Loucy (cell line): ENCODE measurements around the gene DTX3.

ENCODE experiments used
- H2AFZ ChIP-seq: fragments of 200-600 bp; sonication (generic); 2 replicates; pipeline ENCODE4 v1.6.0; 2016; ENCODE audit warnings: antibody characterized with exemption, mild to moderate bottlenecking, low read length, moderate library complexity
- H3F3A ChIP-seq: fragments of 200-600 bp; 2 replicates; pipeline ENCODE4 v1.6.0; 2016; ENCODE audit warnings: antibody characterized with exemption, low read depth, mild to moderate bottlenecking
- H3K27me3 ChIP-seq: fragments of 200-600 bp; sonication (generic); 2 replicates; pipeline ENCODE4 v1.6.1; 2014; ENCODE audit warnings: low read length, mild to moderate bottlenecking; ENCODE audit not compliant: insufficient read depth, poor library complexity, severe bottlenecking
- H3K36me3 ChIP-seq: fragments of 200-600 bp; sonication (generic); 2 replicates; pipeline ENCODE4 v1.6.1; 2016; ENCODE audit warnings: low read length; ENCODE audit not compliant: insufficient read depth
- H3K4me1 ChIP-seq: fragments of 200-600 bp; sonication (generic); 2 replicates; pipeline ENCODE4 v1.5.1; 2014; ENCODE audit warnings: low read length, mild to moderate bottlenecking; ENCODE audit not compliant: insufficient read depth, poor library complexity, severe bottlenecking
- H3K4me2 ChIP-seq: fragments of 200-600 bp; sonication (generic); 2 replicates; pipeline ENCODE4 v1.6.0; 2014; ENCODE audit warnings: antibody characterized with exemption, low read length, low read depth, mild to moderate bottlenecking; ENCODE audit not compliant: poor library complexity, severe bottlenecking
- H3K4me3 ChIP-seq: fragments of 200-600 bp; sonication (generic); 2 replicates; pipeline ENCODE4 v1.5.1; 2014; ENCODE audit warnings: low read length, mild to moderate bottlenecking, mixed read lengths; ENCODE audit not compliant: poor library complexity, severe bottlenecking
- H3K79me2 ChIP-seq: fragments of 200-600 bp; sonication (generic); 2 replicates; pipeline ENCODE4 v1.6.1; 2014; ENCODE audit warnings: low read length; ENCODE audit not compliant: insufficient read depth
- H3K9ac ChIP-seq: fragments of 200-600 bp; sonication (generic); 2 replicates; pipeline ENCODE4 v1.6.0; 2014; ENCODE audit warnings: mild to moderate bottlenecking, low read depth, low read length, moderate library complexity; ENCODE audit not compliant: poor library complexity, severe bottlenecking
- H3K9me2 ChIP-seq: fragments of 200-600 bp; sonication (generic); replicated peaks from 2 replicates; pipeline ENCODE4 v1.6.1; 2016; ENCODE audit warnings: low read depth, low read length, mixed read lengths
- H3K9me3 ChIP-seq: fragments of 200-600 bp; sonication (generic); 2 replicates; pipeline ENCODE4 v1.6.1; 2014; ENCODE audit warnings: mild to moderate bottlenecking, antibody characterized with exemption, low read length, low read depth; ENCODE audit not compliant: insufficient read depth
- H4K20me1 ChIP-seq: fragments of 200-600 bp; sonication (generic); 2 replicates; pipeline ENCODE4 v1.6.0; 2014; ENCODE audit warnings: antibody characterized with exemption, low read length, mild to moderate bottlenecking; ENCODE audit not compliant: insufficient read depth, poor library complexity, severe bottlenecking
- EZH2phosphoT487 ChIP-seq: fragments of 200-600 bp; IDR thresholded peaks from 2 replicates; pipeline ENCODE4 v1.6.1; 2018; ENCODE audit warnings: antibody characterized with exemption, mild to moderate bottlenecking, moderate library complexity, borderline replicate concordance
- TF ChIP-seq, protein P1 (sequence below): fragments of 200-600 bp; sonication (generic); conservative IDR thresholded peaks from 2 replicates; pipeline ENCODE4 v1.5.1; 2014; ENCODE audit warnings: mild to moderate bottlenecking, antibody characterized with exemption, low read length

DTX3 gene

DNA sequence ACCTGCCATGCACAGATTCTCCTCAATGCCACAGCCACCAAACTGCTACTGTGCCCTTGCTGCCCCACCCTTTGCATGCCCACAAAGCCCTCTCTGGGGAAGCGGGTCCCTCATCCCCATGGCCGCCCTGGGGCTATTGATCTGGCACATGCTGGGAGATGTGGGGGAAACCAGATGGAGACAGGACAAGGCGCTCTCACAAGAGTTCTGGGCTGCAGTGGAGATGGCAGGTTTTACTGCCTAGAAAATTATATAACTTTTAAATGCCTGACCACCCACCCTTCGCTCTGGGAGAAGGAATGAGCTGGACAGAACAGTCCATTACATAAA, 24.2 kb upstream of the DTX3 start:
- Histone ChIP-seq H3K27me3 (no peaks in the 10 kb centered on the region), H3K9me3 (no peaks in the 10 kb centered on the region), H3K4me2 (no peak overlapping the region), H3K4me3 (no peak overlapping the region), H3K9ac (no peak overlapping the region), H3K79me2 (no peaks in the 10 kb centered on the region), H2AFZ (peak overlapping the region; percentile 76), H3K36me3 (no peaks in the 10 kb centered on the region), H3F3A (no peaks in the 10 kb centered on the region), H3K9me2 (no peaks in the 10 kb centered on the region), H4K20me1 (no peaks in the 10 kb centered on the region), H3K4me1 (peaks cover 10% of the 10 kb centered on the region)
- TF ChIP-seq, protein P1, sequence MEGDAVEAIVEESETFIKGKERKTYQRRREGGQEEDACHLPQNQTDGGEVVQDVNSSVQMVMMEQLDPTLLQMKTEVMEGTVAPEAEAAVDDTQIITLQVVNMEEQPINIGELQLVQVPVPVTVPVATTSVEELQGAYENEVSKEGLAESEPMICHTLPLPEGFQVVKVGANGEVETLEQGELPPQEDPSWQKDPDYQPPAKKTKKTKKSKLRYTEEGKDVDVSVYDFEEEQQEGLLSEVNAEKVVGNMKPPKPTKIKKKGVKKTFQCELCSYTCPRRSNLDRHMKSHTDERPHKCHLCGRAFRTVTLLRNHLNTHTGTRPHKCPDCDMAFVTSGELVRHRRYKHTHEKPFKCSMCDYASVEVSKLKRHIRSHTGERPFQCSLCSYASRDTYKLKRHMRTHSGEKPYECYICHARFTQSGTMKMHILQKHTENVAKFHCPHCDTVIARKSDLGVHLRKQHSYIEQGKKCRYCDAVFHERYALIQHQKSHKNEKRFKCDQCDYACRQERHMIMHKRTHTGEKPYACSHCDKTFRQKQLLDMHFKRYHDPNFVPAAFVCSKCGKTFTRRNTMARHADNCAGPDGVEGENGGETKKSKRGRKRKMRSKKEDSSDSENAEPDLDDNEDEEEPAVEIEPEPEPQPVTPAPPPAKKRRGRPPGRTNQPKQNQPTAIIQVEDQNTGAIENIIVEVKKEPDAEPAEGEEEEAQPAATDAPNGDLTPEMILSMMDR = no peak
- TF ChIP-seq EZH2phosphoT487 = no peak

DNA sequence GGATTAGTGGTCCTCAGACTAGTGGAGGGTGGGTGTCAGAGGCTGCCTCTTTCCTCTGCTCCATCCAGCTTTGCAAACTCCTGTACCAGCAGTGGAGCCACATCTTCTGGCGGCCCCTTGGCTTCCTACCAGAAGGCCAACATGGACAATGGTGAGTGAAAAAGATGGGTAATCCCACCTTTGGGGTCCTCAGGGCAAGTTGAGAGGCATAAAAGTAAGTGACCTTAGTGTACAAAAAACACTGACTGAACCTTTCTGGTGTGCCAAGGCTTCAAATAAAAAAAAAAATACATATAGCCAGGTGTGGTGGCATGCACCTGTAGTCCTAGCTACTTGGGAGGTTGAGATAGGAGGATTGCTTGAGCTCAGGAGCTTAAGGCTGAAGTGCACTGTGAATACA, 22.8 kb upstream of the DTX3 start:
- Histone ChIP-seq H3F3A (no peaks in the 10 kb centered on the region), H3K4me2 (no peak overlapping the region), H3K9ac (no peak overlapping the region), H2AFZ (no peak overlapping the region), H3K9me2 (no peaks in the 10 kb centered on the region), H3K36me3 (no peaks in the 10 kb centered on the region), H3K4me1 (peaks cover 10% of the 10 kb centered on the region), H4K20me1 (no peaks in the 10 kb centered on the region), H3K9me3 (no peaks in the 10 kb centered on the region), H3K79me2 (no peaks in the 10 kb centered on the region), H3K27me3 (no peaks in the 10 kb centered on the region), H3K4me3 (no peak overlapping the region)
- TF ChIP-seq, protein P1 = no peak
- TF ChIP-seq EZH2phosphoT487 = no peak

DNA sequence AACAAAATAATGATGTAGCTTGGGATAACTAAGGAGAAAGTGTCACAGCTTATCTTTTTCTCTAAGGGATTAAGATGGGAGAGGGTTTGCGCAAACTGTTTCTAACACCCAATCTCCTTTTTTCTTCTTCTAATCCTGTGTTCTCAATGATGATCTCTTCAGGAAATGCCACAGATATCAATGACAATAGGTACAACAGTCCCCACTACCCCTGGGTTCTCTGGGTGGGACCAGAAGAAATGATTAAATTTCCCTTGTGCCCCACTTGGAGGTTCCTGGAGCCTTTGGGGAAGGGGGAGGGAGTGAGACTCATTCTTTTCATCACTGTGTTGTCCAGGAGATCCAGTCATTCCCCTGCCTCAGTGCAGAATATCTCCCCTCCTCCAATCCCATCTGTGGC, 22.2 kb upstream of the DTX3 start:
- Histone ChIP-seq H3K9me3 (no peaks in the 10 kb centered on the region), H3K36me3 (no peaks in the 10 kb centered on the region), H3K4me1 (peaks cover 10% of the 10 kb centered on the region), H3K79me2 (no peaks in the 10 kb centered on the region), H4K20me1 (no peaks in the 10 kb centered on the region), H3K4me2 (no peak overlapping the region), H3K9me2 (no peaks in the 10 kb centered on the region), H3K27me3 (no peaks in the 10 kb centered on the region), H3K9ac (no peak overlapping the region), H3F3A (no peaks in the 10 kb centered on the region), H2AFZ (no peak overlapping the region), H3K4me3 (no peak overlapping the region)
- TF ChIP-seq, protein P1 = no peak
- no peak for TF ChIP-seq EZH2phosphoT487
